NCI-H82 treated with DMSO at 0.1 percent for 48 hours (cell line): ENCODE results near the gene GUK1.

ENCODE experiments used
- DNase-seq: peaks from one replicate; lab custom pipeline; 2025; ENCODE audit not compliant: unreplicated experiment; lab: John Stamatoyannopoulos, UW

The GUK1 gene

DNA sequence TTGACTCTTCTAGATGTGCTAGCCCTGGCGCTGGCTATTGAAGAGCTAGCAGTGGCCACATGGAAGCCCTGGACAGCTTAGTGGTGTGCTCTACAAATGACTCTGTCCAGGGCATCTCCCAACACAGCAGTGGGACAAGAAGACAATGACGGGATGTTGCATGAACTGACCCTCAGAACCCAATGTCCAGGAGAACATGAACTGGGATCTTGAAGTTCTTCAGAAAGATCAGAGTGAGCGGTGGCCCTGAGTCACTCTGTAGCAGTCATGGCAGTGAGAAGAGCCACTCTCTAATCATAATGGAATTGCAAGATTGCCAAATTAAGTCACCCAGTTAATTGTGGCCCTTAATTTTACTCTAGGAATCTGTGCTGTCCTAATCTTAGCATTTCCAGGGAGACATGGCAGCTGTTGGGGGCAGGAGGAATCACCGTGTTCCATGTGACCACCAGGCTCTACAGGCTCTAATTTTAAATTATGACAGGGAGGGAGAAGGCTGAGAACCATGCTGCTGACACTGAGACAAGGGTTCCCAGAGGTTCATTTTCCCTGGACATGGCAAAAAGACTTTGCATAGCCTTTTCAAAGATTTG is 57.6 kb downstream of the GUK1 start:
- DNase-seq = no peak
